HG03521 (cell line): ENCODE measurements around the gene IFI27.
A peak's percentile ranks its signal among the peaks of the same experiment; 100 is the strongest.

ENCODE experiments used
- ATAC-seq: cut with Tn5 transposase; IDR thresholded peaks from one replicate; pipeline ENCODE4 v1.9.1; 2021; ENCODE audit warnings: mild to moderate bottlenecking, moderate library complexity; ENCODE audit not compliant: unreplicated experiment

IFI27 gene

GRCh38 chr14:94124582-94125377 is 14.2 kb downstream of the IFI27 start:
- no peak for ATAC-seq

DNA sequence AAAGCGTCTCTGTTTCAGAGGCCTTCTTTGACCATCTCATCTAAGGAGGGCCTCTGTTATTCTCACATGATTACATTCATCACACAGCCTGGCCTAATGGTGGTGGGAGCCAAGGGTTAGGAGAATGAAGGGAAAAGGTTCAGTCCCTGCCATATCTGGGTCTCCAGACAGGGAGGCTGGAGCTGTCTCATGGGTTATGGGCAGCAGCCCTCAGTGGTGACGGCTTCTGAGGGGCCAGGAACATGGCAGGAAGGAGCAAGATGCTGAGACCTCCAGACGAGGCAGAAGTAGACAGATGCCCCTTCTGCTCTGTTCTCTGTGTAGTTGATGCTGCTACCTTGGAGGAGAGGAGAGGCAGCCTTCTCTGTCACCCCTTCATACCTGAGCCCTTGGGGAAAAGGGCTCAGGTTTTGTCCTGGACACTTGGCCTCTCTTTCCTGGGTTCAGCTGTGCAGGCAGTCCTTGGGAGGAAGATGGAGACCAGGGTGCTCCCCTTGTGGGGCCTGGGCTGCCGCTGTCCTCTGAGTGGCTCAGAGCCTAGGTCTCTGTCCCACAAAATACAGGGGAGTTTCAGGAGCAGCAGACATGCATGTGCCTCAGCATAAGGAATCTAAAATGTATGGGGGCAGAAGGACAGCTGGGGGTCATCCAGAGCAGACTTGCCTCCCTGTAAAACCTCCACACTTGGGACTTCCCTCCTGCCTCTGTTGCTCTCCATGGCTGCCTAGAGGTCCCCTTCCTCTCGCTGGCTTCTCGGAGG is 15.3 kb downstream of the IFI27 start:
- no peak for ATAC-seq

- no peak for ATAC-seq
Measured at GRCh38 chr14:94126419-94126677, 15.8 kb downstream of the IFI27 start.

GRCh38 chr14:94126800-94127199 is 16.3 kb downstream of the IFI27 start:
- ATAC-seq: no peak

DNA sequence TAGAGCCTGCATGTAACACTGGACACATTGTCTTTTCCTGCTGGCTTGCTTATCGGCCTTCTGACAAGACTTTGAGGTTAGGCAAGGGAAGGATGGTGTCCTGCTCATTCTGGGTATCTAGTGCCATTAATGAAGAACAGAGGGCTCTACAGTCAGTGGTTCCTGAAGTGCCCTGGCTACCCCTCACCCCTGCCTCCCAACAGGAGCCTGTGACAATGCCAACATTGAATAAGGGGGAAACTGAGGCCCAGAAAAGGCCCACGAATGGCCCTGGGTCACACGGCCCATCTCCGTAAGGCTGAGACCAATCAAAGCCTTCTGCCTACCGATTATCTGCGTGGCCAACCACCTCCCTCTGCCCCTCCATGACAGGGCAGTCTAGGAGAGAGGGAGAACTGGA is 16.8 kb downstream of the IFI27 start:
- no peak for ATAC-seq

DNA sequence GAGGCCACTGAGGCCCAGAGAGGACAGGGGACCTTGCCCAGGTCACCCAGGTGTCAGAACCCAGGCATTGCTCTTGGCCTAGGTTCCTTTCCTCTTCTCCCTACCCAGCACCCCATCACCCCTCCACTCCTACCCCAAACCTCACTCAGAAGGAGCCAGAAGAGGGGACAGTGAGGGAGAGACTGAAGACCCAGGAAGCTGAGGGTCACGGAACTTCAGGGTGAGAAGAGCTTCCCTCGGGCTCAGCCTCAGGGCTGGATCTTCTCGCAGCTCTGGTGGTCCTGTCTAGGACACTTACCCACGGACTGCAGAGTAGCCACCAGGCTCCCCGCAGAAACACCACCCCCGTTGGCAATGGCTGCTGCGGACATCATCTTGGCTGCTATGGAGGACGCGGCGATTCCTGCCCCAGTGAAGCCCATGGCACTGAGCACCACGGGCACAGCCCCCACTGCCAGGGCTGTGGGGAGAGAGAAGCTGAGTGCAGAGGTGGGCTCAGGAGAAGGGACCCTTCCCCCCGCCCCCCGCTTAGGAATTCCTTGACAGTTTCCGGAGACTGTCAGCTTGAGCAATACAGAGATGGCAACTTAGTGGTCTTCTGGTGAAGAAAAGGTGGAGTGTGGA is 17.8 kb downstream of the IFI27 start:
- ATAC-seq: no peak

DNA sequence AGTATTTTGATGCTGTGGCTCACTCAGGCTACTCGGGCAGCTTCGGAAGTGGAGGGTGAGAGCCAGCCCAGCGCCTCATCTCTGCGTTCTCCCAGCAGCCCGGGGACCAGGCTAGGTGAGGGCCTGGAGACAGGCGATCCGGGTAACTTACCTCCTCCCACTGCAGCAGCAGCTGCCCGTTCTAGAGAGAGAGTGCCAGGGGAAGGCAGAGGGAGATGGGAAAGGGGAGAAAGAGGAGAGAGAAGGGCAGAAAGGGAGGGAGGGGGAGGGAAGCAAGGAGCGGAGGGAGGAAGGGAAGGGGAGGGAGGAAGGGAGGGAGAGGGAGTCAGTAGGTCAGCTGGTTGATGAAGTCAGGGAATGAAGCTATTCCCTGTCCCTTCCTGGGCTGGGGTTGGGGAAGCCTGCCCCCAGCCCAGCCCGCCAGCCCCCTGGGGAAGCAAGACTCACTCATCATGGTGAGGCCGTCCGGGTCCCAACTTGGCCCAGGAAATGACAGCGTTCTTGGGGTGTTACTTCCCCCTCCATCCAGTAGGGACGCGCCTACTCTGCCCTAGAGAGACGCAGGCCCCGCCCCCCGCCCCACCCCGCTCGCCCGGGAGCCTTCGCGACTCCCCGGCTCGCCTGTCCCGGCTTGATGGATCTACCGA is 18.7 kb downstream of the IFI27 start, which contains the start of gene IFI27L2:
Gene IFI27L2, minus strand, starts transcription at position 494 of the 647 bp plus-strand sequence. Its CDS starts 40 bp downstream, at position 454.
- ATAC-seq: peak; percentile 95

DNA sequence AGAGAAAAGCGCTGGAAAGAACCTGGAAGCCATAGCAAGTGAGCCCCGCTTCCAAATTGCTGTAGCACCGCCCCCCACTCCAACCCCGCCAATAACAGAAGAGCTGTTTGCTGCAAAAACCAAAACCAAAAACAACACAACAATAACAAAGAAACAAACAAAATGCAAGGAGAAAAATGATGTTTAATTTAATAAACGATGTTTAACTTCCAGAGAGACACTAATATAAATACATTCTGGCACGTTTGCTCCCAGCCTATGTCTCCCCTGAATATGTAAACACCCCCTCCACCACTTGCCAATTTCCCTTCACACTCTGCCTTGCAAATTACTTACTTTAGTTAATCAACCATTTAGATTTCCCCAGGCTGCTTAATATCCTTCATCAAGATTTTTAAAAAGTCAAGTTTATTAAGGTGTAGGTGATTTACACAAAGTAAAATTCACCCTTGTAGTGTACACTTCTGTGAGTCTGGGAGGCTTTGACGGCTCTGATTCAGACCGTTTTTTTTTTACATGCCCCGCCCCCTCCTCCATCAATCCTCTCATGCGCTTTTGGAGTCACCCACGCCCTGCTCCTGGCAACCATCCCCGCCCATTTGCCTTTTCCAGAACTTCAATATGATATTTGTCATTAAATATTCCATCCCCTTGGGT is 19.4 kb downstream of the IFI27 start:
- no peak for ATAC-seq

GRCh38 chr14:94132285-94132887 is 21.9 kb downstream of the IFI27 start:
- ATAC-seq: no peak

DNA sequence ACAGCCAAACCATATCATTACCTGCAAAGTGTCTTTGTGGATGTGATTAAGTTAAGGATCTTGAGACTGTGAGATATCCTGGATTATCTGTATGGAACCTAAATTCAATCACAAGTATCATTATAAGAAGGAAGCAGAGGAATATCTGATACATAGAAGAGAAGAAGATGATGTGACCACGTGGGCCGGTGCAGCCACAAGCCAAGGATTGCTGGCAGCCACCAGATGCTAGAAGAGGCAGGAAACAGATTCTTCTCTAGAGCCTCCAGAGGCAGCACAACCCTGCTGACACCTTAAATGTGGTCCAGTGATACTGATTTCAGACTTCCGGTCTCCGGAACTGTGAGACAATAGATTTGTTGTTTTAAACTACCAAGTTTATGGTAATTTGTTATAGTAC is 24.9 kb downstream of the IFI27 start:
- no peak for ATAC-seq

GRCh38 chr14:94136575-94137331 is 26.2 kb downstream of the IFI27 start:
- peak; percentile 75 for ATAC-seq

GRCh38 chr14:94138251-94138650 is 27.7 kb downstream of the IFI27 start:
- ATAC-seq: no peak

DNA sequence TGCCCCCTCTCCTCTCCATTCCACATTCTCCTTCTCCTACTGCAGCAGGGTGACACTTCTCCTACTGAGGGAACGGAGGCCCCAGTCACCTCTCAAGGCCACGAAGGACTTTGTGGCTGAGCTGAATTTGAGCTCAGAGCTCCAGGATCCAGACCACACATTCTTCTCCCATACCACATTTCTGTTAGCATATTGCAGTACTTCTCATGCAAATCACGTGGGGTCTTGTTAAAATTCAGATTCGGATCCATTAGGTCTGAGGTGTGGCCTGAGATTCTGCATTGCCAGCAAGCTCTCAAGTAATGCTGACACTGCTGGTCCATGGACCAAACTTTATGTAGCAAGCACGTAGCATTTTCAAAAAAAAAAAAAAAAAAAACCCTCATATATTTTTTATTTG is 28.5 kb downstream of the IFI27 start:
- ATAC-seq: no peak

- ATAC-seq: no peak
Measured at GRCh38 chr14:94139421-94139820, 28.9 kb downstream of the IFI27 start.

GRCh38 chr14:94142247-94142646 is 31.7 kb downstream of the IFI27 start:
- ATAC-seq: no peak

- ATAC-seq: no peak
Measured at GRCh38 chr14:94142836-94143235, 32.3 kb downstream of the IFI27 start.

DNA sequence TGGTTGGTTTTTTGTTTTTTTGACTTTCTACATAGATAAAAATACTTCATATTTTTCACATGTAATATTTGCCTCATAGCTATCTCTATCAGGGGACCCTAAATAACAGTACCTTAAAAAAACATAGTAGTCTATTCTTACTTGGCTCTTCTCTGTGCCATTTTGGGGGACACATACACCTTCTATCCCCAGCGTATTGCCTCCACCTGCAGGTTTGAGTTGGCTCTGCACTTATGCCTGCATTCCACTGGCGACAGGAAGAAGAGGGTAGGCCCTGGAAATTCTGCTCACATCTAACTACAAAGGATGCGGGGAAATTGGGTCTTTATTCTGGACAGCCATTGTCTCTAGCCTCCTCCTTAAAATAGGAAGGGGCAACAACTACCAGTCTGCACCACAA is 32.7 kb downstream of the IFI27 start:
- ATAC-seq: no peak

DNA sequence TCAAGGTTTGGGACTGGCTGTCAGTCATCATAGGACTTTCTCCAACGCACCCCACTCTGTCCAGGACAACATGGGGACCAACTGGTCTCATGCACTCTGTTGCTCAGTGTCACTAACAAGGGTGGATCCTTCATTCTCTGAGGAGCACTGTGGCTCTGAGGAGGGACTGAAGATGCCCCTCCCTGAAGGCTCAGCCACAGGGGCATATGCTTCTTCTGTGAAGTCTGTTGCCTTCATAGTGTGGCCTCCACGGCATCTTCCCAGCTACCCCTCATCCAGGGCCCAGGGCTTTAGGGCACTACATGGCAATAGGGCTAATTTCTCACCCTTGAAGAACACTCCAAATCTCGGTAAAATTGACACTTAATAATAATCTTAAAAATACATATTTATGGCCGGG is 33.2 kb downstream of the IFI27 start:
- ATAC-seq: no peak

DNA sequence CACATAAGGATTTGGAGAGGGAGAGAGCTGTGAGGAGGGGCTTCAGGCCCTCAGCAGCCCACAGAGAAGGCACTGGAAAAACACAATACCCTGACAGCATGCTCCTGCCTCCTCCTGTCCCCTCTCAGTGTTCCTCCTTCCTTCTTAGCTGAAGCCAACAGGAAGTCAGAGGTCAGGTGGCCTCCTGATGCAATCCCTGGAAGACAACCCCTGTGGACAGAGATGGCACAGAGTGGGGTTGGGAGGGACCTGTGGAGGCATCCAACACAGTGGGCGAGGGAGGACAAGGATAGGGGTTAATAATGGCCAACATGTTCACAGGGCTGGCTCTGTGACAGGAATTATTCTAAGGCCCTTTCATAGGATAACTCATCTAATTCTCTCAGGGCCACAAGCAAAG is 34.2 kb downstream of the IFI27 start:
- no peak for ATAC-seq
